HCT116 (cell line): ENCODE data around the gene KNTC1.

Experiments
- EGR1 ChIP-seq: IDR thresholded peaks from 2 replicates; pipeline ENCODE4 v1.6.1; 2012; ENCODE audit warnings: low read depth
- JUND ChIP-seq: IDR thresholded peaks from 2 replicates; pipeline ENCODE4 v1.6.1; 2012
- POLR2AphosphoS5 ChIP-seq: IDR thresholded peaks from 2 replicates; pipeline ENCODE4 v1.6.1; 2011; ENCODE audit warnings: mild to moderate bottlenecking, low read depth, low read length, moderate library complexity
- YY1 ChIP-seq: IDR thresholded peaks from 2 replicates; pipeline ENCODE4 v1.6.1; 2011; ENCODE audit warnings: low read length, low read depth, moderate library complexity, mild to moderate bottlenecking; ENCODE audit not compliant: insufficient replicate concordance; ENCODE audit errors: extremely low read depth
- TF ChIP-seq, protein P1 (sequence below), 3 experiments: fragments of 200-600 bp in 1 of 3; sonication (generic) in 1 of 3; IDR thresholded peaks in 2 of 3; conservative IDR thresholded peaks in 1 of 3; 2 replicates each; pipeline ENCODE4 v1.5.1; 2012 to 2017; ENCODE audit warnings: low read depth in 2 of 3, low read length in 2 of 3, antibody characterized with exemption in 1 of 3, borderline replicate concordance in 1 of 3, control low read depth in 1 of 3, mild to moderate bottlenecking in 1 of 3, mixed read lengths in 1 of 3, mixed run types in 1 of 3, moderate library complexity in 1 of 3; ENCODE audit not compliant: insufficient read depth in 1 of 3
- TF ChIP-seq, protein P2 (sequence below): IDR thresholded peaks from 2 replicates; pipeline ENCODE4 v1.6.1; 2012
- TF ChIP-seq, protein P3 (sequence below): IDR thresholded peaks from 2 replicates; pipeline ENCODE4 v1.6.1; 2011; ENCODE audit warnings: mild to moderate bottlenecking, low read length, moderate library complexity; ENCODE audit not compliant: insufficient replicate concordance; ENCODE audit errors: extremely low read depth

DNA sequence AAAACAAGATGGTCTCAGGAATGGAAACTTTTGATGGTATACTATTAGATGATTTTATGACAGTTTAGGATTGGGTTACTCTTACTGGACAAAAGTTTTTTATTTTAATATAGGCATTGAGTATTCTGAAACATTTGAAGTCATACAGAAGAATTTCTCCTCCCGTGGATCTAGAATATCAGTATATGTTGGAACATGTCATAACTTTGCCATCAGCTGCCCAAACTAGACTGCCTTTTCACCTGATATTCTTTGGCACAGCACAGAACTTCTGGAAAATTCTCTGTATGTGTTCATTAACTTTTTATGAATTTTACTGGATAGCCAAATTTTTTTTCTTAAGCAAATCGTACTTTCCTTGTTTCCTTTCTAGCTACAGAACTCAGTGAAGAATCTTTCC is 75.4 kb downstream of the KNTC1 start:
- TF ChIP-seq, protein P1, sequence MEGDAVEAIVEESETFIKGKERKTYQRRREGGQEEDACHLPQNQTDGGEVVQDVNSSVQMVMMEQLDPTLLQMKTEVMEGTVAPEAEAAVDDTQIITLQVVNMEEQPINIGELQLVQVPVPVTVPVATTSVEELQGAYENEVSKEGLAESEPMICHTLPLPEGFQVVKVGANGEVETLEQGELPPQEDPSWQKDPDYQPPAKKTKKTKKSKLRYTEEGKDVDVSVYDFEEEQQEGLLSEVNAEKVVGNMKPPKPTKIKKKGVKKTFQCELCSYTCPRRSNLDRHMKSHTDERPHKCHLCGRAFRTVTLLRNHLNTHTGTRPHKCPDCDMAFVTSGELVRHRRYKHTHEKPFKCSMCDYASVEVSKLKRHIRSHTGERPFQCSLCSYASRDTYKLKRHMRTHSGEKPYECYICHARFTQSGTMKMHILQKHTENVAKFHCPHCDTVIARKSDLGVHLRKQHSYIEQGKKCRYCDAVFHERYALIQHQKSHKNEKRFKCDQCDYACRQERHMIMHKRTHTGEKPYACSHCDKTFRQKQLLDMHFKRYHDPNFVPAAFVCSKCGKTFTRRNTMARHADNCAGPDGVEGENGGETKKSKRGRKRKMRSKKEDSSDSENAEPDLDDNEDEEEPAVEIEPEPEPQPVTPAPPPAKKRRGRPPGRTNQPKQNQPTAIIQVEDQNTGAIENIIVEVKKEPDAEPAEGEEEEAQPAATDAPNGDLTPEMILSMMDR (IDR thresholded peaks at IDR 0.05 in 2 of 3, conservative IDR thresholded peaks at IDR 0.05 in 1 of 3; ENCODE audit: borderline replicate concordance in 1 of 3, insufficient read depth in 1 of 3, low read depth in 2 of 3, low read length in 2 of 3) = no peak
- no peak for TF ChIP-seq JUND
- TF ChIP-seq EGR1 = no peak
- TF ChIP-seq, protein P2, sequence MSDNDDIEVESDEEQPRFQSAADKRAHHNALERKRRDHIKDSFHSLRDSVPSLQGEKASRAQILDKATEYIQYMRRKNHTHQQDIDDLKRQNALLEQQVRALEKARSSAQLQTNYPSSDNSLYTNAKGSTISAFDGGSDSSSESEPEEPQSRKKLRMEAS = no peak
- no peak for TF ChIP-seq POLR2AphosphoS5
- TF ChIP-seq, protein P3, sequence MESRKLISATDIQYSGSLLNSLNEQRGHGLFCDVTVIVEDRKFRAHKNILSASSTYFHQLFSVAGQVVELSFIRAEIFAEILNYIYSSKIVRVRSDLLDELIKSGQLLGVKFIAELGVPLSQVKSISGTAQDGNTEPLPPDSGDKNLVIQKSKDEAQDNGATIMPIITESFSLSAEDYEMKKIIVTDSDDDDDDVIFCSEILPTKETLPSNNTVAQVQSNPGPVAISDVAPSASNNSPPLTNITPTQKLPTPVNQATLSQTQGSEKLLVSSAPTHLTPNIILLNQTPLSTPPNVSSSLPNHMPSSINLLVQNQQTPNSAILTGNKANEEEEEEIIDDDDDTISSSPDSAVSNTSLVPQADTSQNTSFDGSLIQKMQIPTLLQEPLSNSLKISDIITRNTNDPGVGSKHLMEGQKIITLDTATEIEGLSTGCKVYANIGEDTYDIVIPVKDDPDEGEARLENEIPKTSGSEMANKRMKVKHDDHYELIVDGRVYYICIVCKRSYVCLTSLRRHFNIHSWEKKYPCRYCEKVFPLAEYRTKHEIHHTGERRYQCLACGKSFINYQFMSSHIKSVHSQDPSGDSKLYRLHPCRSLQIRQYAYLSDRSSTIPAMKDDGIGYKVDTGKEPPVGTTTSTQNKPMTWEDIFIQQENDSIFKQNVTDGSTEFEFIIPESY = no peak
- no peak for TF ChIP-seq YY1
